Activated naive CD4-positive, alpha-beta T cell treated with anti-CD3 and anti-CD28 coated beads for 36 hours (primary cell): ENCODE results near the gene ALK. TPM values are rescaled to one million over a fixed set of nuclear protein-coding genes. Genes with fewer than 3 reads are reported as not detected.

ENCODE experiments used
- CTCF ChIA-PET: fragments of 350-600 bp; sonication (Branson Sonifier 250); formaldehyde crosslinking; loops from one replicate; lab custom pipeline; 2021; ENCODE audit warnings: antibody characterized with exemption; lab: Charles Lee
- DNase-seq: peaks from one replicate; pipeline ENCODE4 v3.0.0-alpha.2; 2020
- H3K27ac Mint-ChIP-seq: one replicate; pipeline ENCODE4 v1.8.0; 2021; ENCODE audit warnings: mild to moderate bottlenecking, mixed read lengths
- H3K27me3 Mint-ChIP-seq: one replicate; pipeline ENCODE4 v1.8.0; 2021; ENCODE audit warnings: low read depth, mixed read lengths
- H3K36me3 Mint-ChIP-seq: one replicate; pipeline ENCODE4 v1.8.0; 2021; ENCODE audit warnings: low read depth, mixed read lengths
- H3K4me1 Mint-ChIP-seq: one replicate; pipeline ENCODE4 v1.8.0; 2021; ENCODE audit warnings: low read depth, mixed read lengths
- H3K4me3 Mint-ChIP-seq: one replicate; pipeline ENCODE4 v1.8.0; 2021; ENCODE audit warnings: mild to moderate bottlenecking, moderate library complexity, mixed read lengths
- H3K9me3 Mint-ChIP-seq: one replicate; pipeline ENCODE4 v1.8.0; 2021; ENCODE audit warnings: mixed read lengths
- intact Hi-C: fragments of 100-400 bp; cut with micrococcal nuclease; formaldehyde crosslinking; loops from one replicate; pipeline ENCODE4 v1.15.1; 2023
- total RNA-seq, 2 experiments: library from RNA; stranded (reverse); gene quantifications; one replicate each; pipeline ENCODE4 v1.2.3, GENCODE V29; 2021

Gene ALK
- total RNA-seq, 2 experiments from 2014 or later = not detected

- H3K36me3 Mint-ChIP-seq = no peaks in the 10 kb centered on the region
- H3K27me3 Mint-ChIP-seq = peaks cover 4% of the 10 kb centered on the region
- H3K9me3 Mint-ChIP-seq = no peaks in the 10 kb centered on the region
- DNase-seq = no peak
- intact Hi-C loops = no loop called here
- no peak overlapping the region for H3K4me3 Mint-ChIP-seq
- H3K4me1 Mint-ChIP-seq = no peaks in the 10 kb centered on the region
- CTCF ChIA-PET = no interaction called here
- no peak overlapping the region for H3K27ac Mint-ChIP-seq
Measured at GRCh38 chr2:29777161-29777560, 144.2 kb downstream of the ALK start.

GRCh38 chr2:29776406-29776805 is 145.0 kb downstream of the ALK start:
- Mint-ChIP-seq H3K9me3 (no peaks in the 10 kb centered on the region), H3K4me1 (no peaks in the 10 kb centered on the region), H3K27ac (no peak overlapping the region), H3K27me3 (peaks cover 4% of the 10 kb centered on the region), H3K4me3 (no peak overlapping the region), H3K36me3 (no peaks in the 10 kb centered on the region)
- DNase-seq = no peak
- intact Hi-C loops = no loop called here
- CTCF ChIA-PET = no interaction called here

GRCh38 chr2:29775937-29776336 is 145.4 kb downstream of the ALK start:
- DNase-seq = no peak
- no peak overlapping the region for H3K27ac Mint-ChIP-seq
- peaks cover 4% of the 10 kb centered on the region for H3K27me3 Mint-ChIP-seq
- intact Hi-C loops = no loop called here
- no peaks in the 10 kb centered on the region for H3K36me3 Mint-ChIP-seq
- no peak overlapping the region for H3K4me3 Mint-ChIP-seq
- H3K9me3 Mint-ChIP-seq = no peaks in the 10 kb centered on the region
- CTCF ChIA-PET = no interaction called here
- H3K4me1 Mint-ChIP-seq = no peaks in the 10 kb centered on the region

- CTCF ChIA-PET = no interaction called here
- no peak for DNase-seq
- H3K27me3 Mint-ChIP-seq = peaks cover 7% of the 10 kb centered on the region
- no peaks in the 10 kb centered on the region for H3K4me1 Mint-ChIP-seq
- no peaks in the 10 kb centered on the region for H3K9me3 Mint-ChIP-seq
- no peak overlapping the region for H3K4me3 Mint-ChIP-seq
- H3K27ac Mint-ChIP-seq = no peak overlapping the region
- intact Hi-C loops = no loop called here
- H3K36me3 Mint-ChIP-seq = no peaks in the 10 kb centered on the region
Measured at GRCh38 chr2:29774624-29775023, 146.8 kb downstream of the ALK start.

- H3K27ac Mint-ChIP-seq = no peak overlapping the region
- no peaks in the 10 kb centered on the region for H3K36me3 Mint-ChIP-seq
- intact Hi-C loops = no loop called here
- H3K9me3 Mint-ChIP-seq = no peaks in the 10 kb centered on the region
- CTCF ChIA-PET = no interaction called here
- no peak for DNase-seq
- H3K4me1 Mint-ChIP-seq = no peaks in the 10 kb centered on the region
- no peak overlapping the region for H3K4me3 Mint-ChIP-seq
- H3K27me3 Mint-ChIP-seq = peaks cover 11% of the 10 kb centered on the region
Measured at GRCh38 chr2:29770846-29771245, 150.5 kb downstream of the ALK start.

GRCh38 chr2:29769847-29770246 is 151.5 kb downstream of the ALK start:
- no peak overlapping the region for H3K27ac Mint-ChIP-seq
- intact Hi-C loops = no loop called here
- CTCF ChIA-PET = no interaction called here

GRCh38 chr2:29767606-29768335 is 153.6 kb downstream of the ALK start:
- Mint-ChIP-seq H3K36me3 (no peaks in the 10 kb centered on the region), H3K4me3 (no peak overlapping the region), H3K9me3 (no peaks in the 10 kb centered on the region), H3K4me1 (no peaks in the 10 kb centered on the region), H3K27ac (no peak overlapping the region), H3K27me3 (peaks cover 7% of the 10 kb centered on the region)
- CTCF ChIA-PET = no interaction called here
- no peak for DNase-seq
- intact Hi-C loops = no loop called here

More at GRCh38 chr2:29769847-29770246, 151.5 kb downstream of the ALK start:
- Mint-ChIP-seq H3K36me3 (no peaks in the 10 kb centered on the region), H3K4me1 (no peaks in the 10 kb centered on the region), H3K4me3 (no peak overlapping the region), H3K9me3 (no peaks in the 10 kb centered on the region), H3K27me3 (peaks cover 9% of the 10 kb centered on the region)
- no peak for DNase-seq

- H3K9me3 Mint-ChIP-seq = no peaks in the 10 kb centered on the region
- H3K4me3 Mint-ChIP-seq = no peak overlapping the region
- no peaks in the 10 kb centered on the region for H3K36me3 Mint-ChIP-seq
- CTCF ChIA-PET = no interaction called here
- H3K27ac Mint-ChIP-seq = no peak overlapping the region
- no peaks in the 10 kb centered on the region for H3K4me1 Mint-ChIP-seq
- peaks cover 10% of the 10 kb centered on the region for H3K27me3 Mint-ChIP-seq
- intact Hi-C loops = no loop called here
- no peak for DNase-seq
Measured at GRCh38 chr2:29766191-29766590, 155.2 kb downstream of the ALK start.

GRCh38 chr2:29765721-29766120 is 155.7 kb downstream of the ALK start:
- CTCF ChIA-PET = no interaction called here
- H3K36me3 Mint-ChIP-seq = no peaks in the 10 kb centered on the region
- H3K4me1 Mint-ChIP-seq = no peaks in the 10 kb centered on the region
- H3K9me3 Mint-ChIP-seq = no peaks in the 10 kb centered on the region
- no peak for DNase-seq
- peaks cover 8% of the 10 kb centered on the region for H3K27me3 Mint-ChIP-seq
- H3K4me3 Mint-ChIP-seq = no peak overlapping the region
- intact Hi-C loops = no loop called here
- no peak overlapping the region for H3K27ac Mint-ChIP-seq

GRCh38 chr2:29763371-29763770 is 158.0 kb downstream of the ALK start:
- no peak overlapping the region for H3K27ac Mint-ChIP-seq
- H3K27me3 Mint-ChIP-seq = peaks cover 8% of the 10 kb centered on the region
- H3K4me3 Mint-ChIP-seq = no peak overlapping the region
- CTCF ChIA-PET = no interaction called here
- H3K36me3 Mint-ChIP-seq = no peaks in the 10 kb centered on the region
- H3K4me1 Mint-ChIP-seq = no peaks in the 10 kb centered on the region
- no peak for DNase-seq
- H3K9me3 Mint-ChIP-seq = no peaks in the 10 kb centered on the region
- intact Hi-C loops = no loop called here

GRCh38 chr2:29762239-29762638 is 159.1 kb downstream of the ALK start:
- CTCF ChIA-PET = no interaction called here
- H3K27me3 Mint-ChIP-seq = peaks cover 5% of the 10 kb centered on the region
- intact Hi-C loops = no loop called here
- no peaks in the 10 kb centered on the region for H3K4me1 Mint-ChIP-seq
- no peak for DNase-seq
- H3K9me3 Mint-ChIP-seq = no peaks in the 10 kb centered on the region
- no peaks in the 10 kb centered on the region for H3K36me3 Mint-ChIP-seq
- H3K4me3 Mint-ChIP-seq = no peak overlapping the region
- H3K27ac Mint-ChIP-seq = no peak overlapping the region

- H3K27ac Mint-ChIP-seq = no peak overlapping the region
- H3K36me3 Mint-ChIP-seq = no peaks in the 10 kb centered on the region
- no peaks in the 10 kb centered on the region for H3K4me1 Mint-ChIP-seq
- no peaks in the 10 kb centered on the region for H3K9me3 Mint-ChIP-seq
- CTCF ChIA-PET = interaction anchor here (0.5 kb wide), 1 partner anchor 46 kb away, joined by 5 read pairs; no protein-coding TSS in a partner anchor
- H3K27me3 Mint-ChIP-seq = peaks cover 3% of the 10 kb centered on the region
- intact Hi-C loops = no loop called here
- no peak overlapping the region for H3K4me3 Mint-ChIP-seq
- no peak for DNase-seq
Measured at GRCh38 chr2:29761278-29761677, 160.1 kb downstream of the ALK start.

GRCh38 chr2:29760008-29760407 is 161.4 kb downstream of the ALK start:
- intact Hi-C loops = no loop called here
- Mint-ChIP-seq H3K9me3 (no peaks in the 10 kb centered on the region), H3K36me3 (no peaks in the 10 kb centered on the region), H3K4me1 (no peaks in the 10 kb centered on the region), H3K27me3 (peaks cover 3% of the 10 kb centered on the region), H3K4me3 (no peak overlapping the region), H3K27ac (no peak overlapping the region)
- CTCF ChIA-PET = no interaction called here
- no peak for DNase-seq
